ENCODE data around the gene GP5. TPM values are rescaled to one million over a fixed set of nuclear protein-coding genes. Genes with fewer than 3 reads are reported as not detected.
A peak's percentile ranks its signal among the peaks of the same experiment; 100 is the strongest.

Gene GP5
- total RNA-seq, 1 experiment from 2014 or later: not detected

DNA sequence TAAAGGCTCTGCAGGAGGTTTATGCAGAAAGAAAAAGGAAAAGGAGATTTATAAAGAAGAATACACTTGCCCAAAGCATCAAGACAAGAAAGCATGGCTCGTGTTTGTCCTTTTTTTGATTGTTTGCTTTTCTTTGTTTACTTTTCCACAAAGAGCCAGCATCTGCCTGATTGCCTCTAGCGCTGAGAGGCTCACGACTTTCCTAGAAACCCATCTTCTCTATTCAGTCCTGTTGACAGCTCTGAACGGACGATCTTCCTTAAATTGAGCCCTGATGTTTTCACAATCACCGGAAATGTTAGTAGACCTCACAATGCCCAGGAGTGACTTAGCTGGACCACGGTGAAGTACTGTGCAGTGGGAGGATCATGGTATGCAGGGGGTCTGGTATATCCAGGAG, 12.4 kb downstream of the GP5 start:
- no peak overlapping the region for H2BK20ac ChIP-seq (ENCODE audit: low read depth, low read length, poor library complexity, severe bottlenecking)
- H3K23ac ChIP-seq (ENCODE audit: insufficient read length, low read depth, low read length): no peak overlapping the region
- 0 out of 7 replicates have a peak overlapping the region, but pooled peaks of 1 of the 3 experiments have one; percentile 15 for H3K27ac Mint-ChIP-seq
- DNase-seq: no peak
- H3K27ac ChIP-seq (ENCODE audit: insufficient read length, low read depth, low read length): no peak overlapping the region
- H2AFZ ChIP-seq (ENCODE audit: low read length): no peak overlapping the region
- H3T11ph ChIP-seq (ENCODE audit: low read length): no peak overlapping the region
- peaks cover 4% of the 10 kb centered on the region; the same call in 1 of the 2 replicates for H3K27me3 Mint-ChIP-seq (ENCODE audit: low read depth)
- H3K79me1 ChIP-seq (ENCODE audit: insufficient read depth, low read depth, low read length, poor library complexity, severe bottlenecking): no peaks in the 10 kb centered on the region
- H4K20me1 ChIP-seq (ENCODE audit: control insufficient read depth, insufficient read depth, insufficient read length): no peaks in the 10 kb centered on the region
- H3K9me3 Mint-ChIP-seq: peaks cover 6 to 8% of the 10 kb centered on the region in 2 experiments
- TF ChIP-seq, protein P1, sequence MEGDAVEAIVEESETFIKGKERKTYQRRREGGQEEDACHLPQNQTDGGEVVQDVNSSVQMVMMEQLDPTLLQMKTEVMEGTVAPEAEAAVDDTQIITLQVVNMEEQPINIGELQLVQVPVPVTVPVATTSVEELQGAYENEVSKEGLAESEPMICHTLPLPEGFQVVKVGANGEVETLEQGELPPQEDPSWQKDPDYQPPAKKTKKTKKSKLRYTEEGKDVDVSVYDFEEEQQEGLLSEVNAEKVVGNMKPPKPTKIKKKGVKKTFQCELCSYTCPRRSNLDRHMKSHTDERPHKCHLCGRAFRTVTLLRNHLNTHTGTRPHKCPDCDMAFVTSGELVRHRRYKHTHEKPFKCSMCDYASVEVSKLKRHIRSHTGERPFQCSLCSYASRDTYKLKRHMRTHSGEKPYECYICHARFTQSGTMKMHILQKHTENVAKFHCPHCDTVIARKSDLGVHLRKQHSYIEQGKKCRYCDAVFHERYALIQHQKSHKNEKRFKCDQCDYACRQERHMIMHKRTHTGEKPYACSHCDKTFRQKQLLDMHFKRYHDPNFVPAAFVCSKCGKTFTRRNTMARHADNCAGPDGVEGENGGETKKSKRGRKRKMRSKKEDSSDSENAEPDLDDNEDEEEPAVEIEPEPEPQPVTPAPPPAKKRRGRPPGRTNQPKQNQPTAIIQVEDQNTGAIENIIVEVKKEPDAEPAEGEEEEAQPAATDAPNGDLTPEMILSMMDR (conservative IDR thresholded peaks at IDR 0.05): no peak
- H3K27me3 ChIP-seq (ENCODE audit: insufficient read depth, low read length): no peaks in the 10 kb centered on the region
- no peak overlapping the region for H3K18ac ChIP-seq (ENCODE audit: insufficient read length, low read depth, low read length)
- H3K36me3 Mint-ChIP-seq (ENCODE audit: insufficient read depth in 1 of 3, low read depth in 3 of 3): peaks cover 0 to 10% (median 0%) of the 10 kb centered on the region in 3 experiments; a peak in 4 of 7 replicates
- H3K23me2 ChIP-seq (ENCODE audit: insufficient read length, low read depth, low read length, poor library complexity, severe bottlenecking): no peaks in the 10 kb centered on the region
- H2BK12ac ChIP-seq (ENCODE audit: insufficient read length, low read depth, low read length): no peak overlapping the region
- no peak overlapping the region for H3K9ac ChIP-seq (ENCODE audit: extremely low read depth, insufficient read length, low read length)
- H4K8ac ChIP-seq (replicated peaks; ENCODE audit: insufficient read length, low read depth, low read length): no peak overlapping the region
- H2BK120ac ChIP-seq (ENCODE audit: low read depth, low read length, poor library complexity, severe bottlenecking): no peak overlapping the region
- no peak overlapping the region for H3K4me3 Mint-ChIP-seq
- no peak overlapping the region for H3K4ac ChIP-seq (ENCODE audit: low read depth, low read length)
- no peak overlapping the region for H3K4me2 ChIP-seq (ENCODE audit: insufficient read depth, insufficient read length, low read length)
- no peaks in the 10 kb centered on the region for H3K79me2 ChIP-seq (ENCODE audit: insufficient read depth, low read length)
- H3K4me1 Mint-ChIP-seq: peaks cover 28 to 37% of the 10 kb centered on the region in 2 experiments
- no peaks in the 10 kb centered on the region for H3K4me1 ChIP-seq (ENCODE audit: insufficient read depth, low read length)
- H2BK15ac ChIP-seq (ENCODE audit: low read depth, low read length): no peak overlapping the region
- H3K9me3 ChIP-seq (ENCODE audit: control insufficient read depth, low read depth, low read length): no peaks in the 10 kb centered on the region
- no peak overlapping the region for H2AK5ac ChIP-seq (ENCODE audit: insufficient read length, low read length)
- no peak overlapping the region for H4K91ac ChIP-seq (ENCODE audit: insufficient read length, low read depth, low read length)
- WGBS (ENCODE audit: extremely low coverage, insufficient read length, low lambda C conversion rate): no CpG with 5 or more reads among the region's 7 CpGs
- no peak overlapping the region for H3K14ac ChIP-seq (ENCODE audit: insufficient read depth, low read length)
- no peak overlapping the region for H4K5ac ChIP-seq (ENCODE audit: insufficient read length, low read depth, low read length)
- no peak overlapping the region for H3K56ac ChIP-seq (ENCODE audit: insufficient read length, low read depth, low read length)
- no peak overlapping the region for H2BK5ac ChIP-seq (ENCODE audit: insufficient read length, low read length)

Measured in H9 (cell line).